HEK293T (cell line): ENCODE results near the gene SFRP5.

ENCODE experiments used
- CTCF ChIA-PET: fragments of 350-600 bp; formaldehyde crosslinking; extraction: SDS; loops from one replicate; lab custom pipeline; 2021; ENCODE audit warnings: antibody characterized with exemption, inconsistent platforms; lab: Yijun Ruan, JAX
- POLR2A ChIA-PET: fragments of 350-600 bp; formaldehyde crosslinking; extraction: SDS; loops from one replicate; lab custom pipeline; 2020; ENCODE audit warnings: antibody characterized with exemption, inconsistent platforms; lab: Yijun Ruan, JAX
- DNase-seq: peaks from one replicate; pipeline ENCODE4 v3.0.0; 2012; ENCODE audit warnings: mixed read lengths; ENCODE audit errors: extremely low spot score
- ARNT ChIP-seq: fragments of 450-650 bp; IDR thresholded peaks from 2 replicates; pipeline ENCODE4 v1.6.1; 2017; ENCODE audit warnings: mild to moderate bottlenecking
- BHLHE40 ChIP-seq: fragments of 450-650 bp; IDR thresholded peaks from 2 replicates; pipeline ENCODE4 v1.6.1; 2016; ENCODE audit warnings: mild to moderate bottlenecking, moderate library complexity, borderline replicate concordance
- CTBP1 ChIP-seq: fragments of 450-650 bp; IDR thresholded peaks from 2 replicates; pipeline ENCODE4 v1.6.1; 2016; ENCODE audit warnings: borderline replicate concordance
- ELF4 ChIP-seq: fragments of 450-650 bp; IDR thresholded peaks from 2 replicates; pipeline ENCODE4 v1.6.1; 2017; ENCODE audit warnings: antibody characterized with exemption
- FOXA1 ChIP-seq: fragments of 450-650 bp; IDR thresholded peaks from 2 replicates; pipeline ENCODE4 v1.6.1; 2016; ENCODE audit warnings: mild to moderate bottlenecking
- FOXK2 ChIP-seq: fragments of 450-650 bp; IDR thresholded peaks from 2 replicates; pipeline ENCODE4 v1.6.1; 2016; ENCODE audit warnings: mild to moderate bottlenecking
- FOXM1 ChIP-seq: fragments of 450-650 bp; IDR thresholded peaks from 2 replicates; pipeline ENCODE4 v1.6.1; 2017; ENCODE audit warnings: mild to moderate bottlenecking, borderline replicate concordance
- HDGF ChIP-seq: fragments of 450-650 bp; IDR thresholded peaks from 2 replicates; pipeline ENCODE4 v1.6.1; 2017; ENCODE audit warnings: antibody characterized with exemption, borderline replicate concordance
- L3MBTL2 ChIP-seq: fragments of 450-650 bp; conservative IDR thresholded peaks from 2 replicates; pipeline ENCODE4 v1.6.1; 2016; ENCODE audit warnings: mild to moderate bottlenecking
- LEF1 ChIP-seq: fragments of 450-650 bp; IDR thresholded peaks from 2 replicates; pipeline ENCODE4 v1.6.1; 2017; ENCODE audit warnings: mild to moderate bottlenecking, borderline replicate concordance
- NFRKB ChIP-seq: fragments of 450-650 bp; IDR thresholded peaks from 2 replicates; pipeline ENCODE4 v1.6.1; 2016; ENCODE audit warnings: mild to moderate bottlenecking, moderate library complexity
- PKNOX1 ChIP-seq: fragments of 450-650 bp; IDR thresholded peaks from 2 replicates; pipeline ENCODE4 v1.6.1; 2016
- SP1 ChIP-seq: fragments of 450-650 bp; IDR thresholded peaks from 2 replicates; pipeline ENCODE4 v1.6.1; 2017
- SUZ12 ChIP-seq: fragments of 450-650 bp; IDR thresholded peaks from 2 replicates; pipeline ENCODE4 v1.6.1; 2016; ENCODE audit warnings: mild to moderate bottlenecking
- TARDBP ChIP-seq: fragments of 450-650 bp; IDR thresholded peaks from 2 replicates; pipeline ENCODE4 v1.6.1; 2016
- ZNF384 ChIP-seq: fragments of 450-650 bp; IDR thresholded peaks from 2 replicates; pipeline ENCODE4 v1.6.1; 2016

Gene SFRP5

GRCh38 chr10:97766996-97767924, 4.5 kb downstream of the SFRP5 start:
- TF ChIP-seq PKNOX1 (no peak), CTBP1 (no peak), FOXA1 (no peak), BHLHE40 (no peak), NFRKB (no peak), L3MBTL2 (no peak), SUZ12 (no peak), FOXK2 (no peak), TARDBP (no peak), ARNT (no peak), ELF4 (no peak), ZNF384 (no peak), FOXM1 (no peak), LEF1 (no peak), HDGF (no peak), SP1 (no peak)
- no peak for DNase-seq
- ChIA-PET CTCF (interaction anchor here (0.5 to 2.6 kb wide), 2 partner anchors 96 to 274 kb away, joined by 3 to 9 read pairs; no protein-coding TSS in a partner anchor), POLR2A (interaction anchor here (1.0 to 2.1 kb wide), 2 partner anchors 22 to 30 kb away, joined by 4 to 9 read pairs; partner anchors contain the start of gene ZFYVE27)

- ChIA-PET CTCF (interaction anchor here (0.5 to 2.6 kb wide), 2 partner anchors 97 to 275 kb away, joined by 3 to 9 read pairs; no protein-coding TSS in a partner anchor), POLR2A (interaction anchor here (1.0 to 2.1 kb wide), 2 partner anchors 23 to 29 kb away, joined by 4 to 9 read pairs; partner anchors contain the start of gene ZFYVE27)
- TF ChIP-seq L3MBTL2 (no peak), SUZ12 (no peak), ZNF384 (no peak), CTBP1 (no peak), HDGF (no peak), PKNOX1 (no peak), FOXK2 (no peak), SP1 (no peak)
- DNase-seq, result no peak
Observed at GRCh38 chr10:97766106-97766810, 5.5 kb downstream of the SFRP5 start.

DNA sequence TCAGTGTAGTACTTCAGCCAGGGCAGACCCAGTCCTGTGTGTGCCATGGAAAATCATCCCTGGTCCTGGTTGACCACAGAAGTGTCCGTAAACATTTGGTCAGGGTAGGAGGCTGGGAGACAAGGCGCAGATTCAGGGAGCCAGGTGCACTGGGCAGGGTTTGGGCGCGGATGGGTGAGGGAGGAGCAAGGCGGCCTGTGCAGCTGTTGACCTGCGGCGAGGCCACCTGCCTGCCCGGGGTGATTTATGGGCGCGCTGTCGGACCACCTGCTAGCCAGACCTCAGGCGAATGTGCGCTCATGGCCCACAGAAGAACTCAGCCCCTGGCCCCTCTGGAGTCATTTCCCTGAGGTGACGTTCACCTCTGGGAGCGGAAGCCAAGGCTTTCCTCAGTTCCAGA, 6.6 kb downstream of the SFRP5 start:
- ChIA-PET CTCF (no interaction called here), POLR2A (no interaction called here)
- DNase-seq, result no peak
- TF ChIP-seq L3MBTL2 (no peak), FOXA1 (no peak), LEF1 (no peak), TARDBP (no peak), FOXK2 (no peak)

DNA sequence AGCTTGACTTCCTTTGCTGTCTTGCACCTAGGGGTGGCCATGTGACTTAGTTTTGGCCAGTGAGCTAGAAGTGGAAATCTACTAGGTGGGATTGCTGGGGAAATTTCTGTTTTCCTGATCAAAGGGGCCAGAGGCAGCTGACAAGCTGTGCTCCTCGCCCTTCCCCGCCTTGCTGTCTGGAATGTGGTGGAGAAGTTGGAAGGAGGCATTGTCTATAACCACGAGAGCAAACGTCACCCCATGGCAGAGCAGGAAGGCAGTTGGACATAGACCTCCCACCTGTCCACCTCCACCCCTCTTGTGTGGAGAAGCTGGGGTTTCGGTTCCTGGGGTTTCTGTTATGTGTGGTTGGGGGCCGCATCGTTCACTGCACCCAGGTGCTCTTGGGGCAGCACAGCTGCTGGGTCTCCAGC, 7.3 kb downstream of the SFRP5 start:
- no peak for DNase-seq
- no peak for TF ChIP-seq FOXK2
- no peak for TF ChIP-seq CTBP1
- TF ChIP-seq PKNOX1, result no peak
- TF ChIP-seq TARDBP, result no peak
- TF ChIP-seq FOXA1, result no peak
- TF ChIP-seq FOXM1, result no peak
- TF ChIP-seq L3MBTL2, result no peak
- no peak for TF ChIP-seq ELF4
- TF ChIP-seq ARNT, result no peak
- no peak for TF ChIP-seq NFRKB
- no peak for TF ChIP-seq SP1
- TF ChIP-seq SUZ12, result no peak
- no peak for TF ChIP-seq LEF1
- no peak for TF ChIP-seq HDGF
- no peak for TF ChIP-seq BHLHE40
- no peak for TF ChIP-seq ZNF384
- ChIA-PET CTCF (interaction anchor here (2.1 kb wide), 1 partner anchor 105 kb away, joined by 8 read pairs; no protein-coding TSS in a partner anchor), POLR2A (no interaction called here)

GRCh38 chr10:97763947-97764346, 7.9 kb downstream of the SFRP5 start:
- DNase-seq, result no peak
- TF ChIP-seq LEF1, result no peak
- no peak for TF ChIP-seq ZNF384
- TF ChIP-seq FOXA1, result no peak
- no peak for TF ChIP-seq ELF4
- TF ChIP-seq HDGF, result no peak
- no peak for TF ChIP-seq TARDBP
- TF ChIP-seq L3MBTL2, result no peak
- TF ChIP-seq PKNOX1, result no peak
- no peak for TF ChIP-seq CTBP1
- no peak for TF ChIP-seq FOXM1
- TF ChIP-seq FOXK2, result no peak
- POLR2A ChIA-PET, result no interaction called here

More at GRCh38 chr10:97763947-97764346, 7.9 kb downstream of the SFRP5 start:
- CTCF ChIA-PET, result interaction anchor here (2.1 kb wide), 1 partner anchor 106 kb away, joined by 8 read pairs; no protein-coding TSS in a partner anchor
